Cardiac septum (tissue), 1 donor: ENCODE measurements around the gene DMD. TPM values are rescaled to one million over a fixed set of nuclear protein-coding genes. Genes with fewer than 3 reads are reported as not detected.

Experiments used
- DNase-seq: peaks from one replicate; pipeline ENCODE4 v3.0.0-alpha.2; 2020; ENCODE audit warnings: low spot score
- intact Hi-C: fragments of 100-400 bp; cut with DNase I; formaldehyde crosslinking; loops from one replicate; pipeline ENCODE4 v1.14.0; 2022
- total RNA-seq: library from RNA; stranded (reverse); fragmentation: NEBNext Ultra II Directional; extraction: Animal tissue kit (Norgen Biotek cat#: 25700); gene quantifications from one replicate; pipeline ENCODE4 v1.2.1, GENCODE V29; 2021
- donor health status: DM: no; HTN: no; CAD: no.

Gene DMD
- total RNA-seq, 1 donor from 2014 or later: 256 TPM

- intact Hi-C loops: no loop called here
- no peak for DNase-seq
Observed at GRCh38 chrX:31265383-31265782, 1946.0 kb downstream of the DMD start.

- intact Hi-C loops: no loop called here
- DNase-seq: no peak
Observed at GRCh38 chrX:31260351-31260750, 1951.0 kb downstream of the DMD start.

DNA sequence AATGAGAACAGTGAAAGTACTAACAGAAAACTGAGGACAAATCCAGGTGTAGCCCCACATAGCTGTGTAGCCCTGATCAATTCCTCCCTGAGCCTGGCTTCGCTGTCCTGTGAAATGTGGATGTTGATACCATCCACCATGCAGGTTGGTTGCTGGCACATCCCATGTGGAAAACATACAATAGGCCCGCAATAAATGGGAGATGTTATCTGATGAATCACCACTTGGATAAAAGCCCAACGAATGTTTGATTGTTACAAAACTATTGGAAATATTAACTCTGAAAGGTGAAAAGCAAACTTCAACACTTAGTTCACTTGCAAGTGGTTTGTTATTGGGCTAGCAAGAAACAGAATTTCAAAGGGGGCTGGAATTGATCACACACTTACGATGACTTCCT is 1953.2 kb downstream of the DMD start:
- DNase-seq: no peak
- intact Hi-C loops: no loop called here

GRCh38 chrX:31255310-31256033 is 1955.9 kb downstream of the DMD start:
- intact Hi-C loops: no loop called here
- DNase-seq: no peak

- intact Hi-C loops: no loop called here
- no peak for DNase-seq
Observed at GRCh38 chrX:31252133-31252532, 1959.2 kb downstream of the DMD start.

DNA sequence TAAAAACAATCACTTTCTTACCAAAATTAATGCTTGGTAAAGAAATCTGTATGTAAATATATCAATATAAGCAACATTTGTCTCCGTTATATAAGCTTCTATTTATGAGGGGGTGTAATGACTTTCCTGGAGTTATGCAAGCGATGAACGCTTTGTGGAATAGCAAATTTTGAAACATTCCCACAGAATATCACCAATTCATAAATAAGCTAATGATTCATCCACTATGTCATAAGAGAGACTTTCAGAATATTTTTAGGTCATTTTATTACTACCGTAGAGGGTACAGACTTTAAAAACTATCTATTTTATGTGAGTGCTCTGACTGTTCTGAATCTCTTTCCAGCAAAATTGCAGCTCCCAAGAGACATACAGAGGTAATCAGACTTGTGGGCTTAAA is 1960.0 kb downstream of the DMD start:
- intact Hi-C loops: no loop called here

DNA sequence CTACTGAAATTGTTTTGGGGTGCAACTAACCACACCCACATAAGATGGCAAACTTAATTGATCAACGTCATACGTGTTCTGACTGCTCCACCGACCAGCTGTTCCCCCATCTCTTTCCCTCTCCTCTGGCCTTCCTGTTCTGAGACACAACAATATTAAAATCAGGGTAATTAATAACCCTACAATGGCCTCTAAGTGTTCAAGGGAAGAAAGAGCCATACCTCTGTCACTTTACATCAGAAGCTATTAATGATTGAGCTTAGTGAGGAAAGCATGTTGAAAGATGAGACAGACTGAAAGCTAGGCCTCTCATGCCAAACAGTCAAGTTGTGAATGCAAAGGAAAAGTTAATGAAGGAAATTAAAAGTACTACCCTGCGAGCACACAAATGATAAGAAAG is 1965.6 kb downstream of the DMD start:
- no peak for DNase-seq
- intact Hi-C loops: no loop called here

More for the DNA sequence above, 1960.0 kb downstream of the DMD start:
- no peak for DNase-seq

DNA sequence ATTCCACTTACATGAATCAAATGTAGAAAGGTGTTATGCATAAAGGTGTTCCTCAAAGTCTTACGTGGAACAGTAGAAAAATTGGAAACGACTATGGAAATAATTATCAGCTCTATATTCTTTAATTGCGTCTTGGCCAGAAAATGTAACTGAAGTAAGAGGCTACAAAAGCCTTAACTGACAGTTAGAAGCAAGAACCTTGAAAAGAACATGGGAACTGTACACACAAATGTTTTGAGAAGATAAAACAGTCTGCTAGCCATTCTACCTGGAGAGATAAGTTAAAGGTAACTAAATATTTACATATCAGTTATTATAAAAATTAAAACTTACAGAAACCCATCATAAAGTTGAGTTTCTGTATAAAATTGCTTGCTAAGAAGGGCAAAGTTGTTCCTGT is 1967.5 kb downstream of the DMD start:
- intact Hi-C loops: no loop called here
- no peak for DNase-seq

DNA sequence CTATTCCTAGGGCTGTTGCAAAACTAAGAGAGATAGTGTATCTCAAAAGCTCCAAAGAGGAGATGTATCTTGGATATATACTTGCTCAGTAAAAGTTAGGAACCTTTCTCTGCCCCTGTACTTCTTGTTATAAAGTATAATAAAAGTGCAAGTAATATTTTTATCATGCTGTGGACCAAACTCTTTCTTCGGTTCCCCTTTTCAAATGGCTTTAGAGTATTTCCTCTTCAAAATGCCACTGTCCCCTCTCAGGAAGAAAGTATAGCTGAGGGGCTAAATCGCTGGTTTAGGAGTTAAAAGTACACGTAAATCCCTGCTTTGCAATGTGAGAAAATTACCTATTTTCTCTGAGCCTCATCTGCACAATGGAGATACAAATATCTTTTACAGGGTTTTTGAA is 1970.4 kb downstream of the DMD start:
- DNase-seq: no peak
- intact Hi-C loops: no loop called here

GRCh38 chrX:31237189-31237588 is 1974.2 kb downstream of the DMD start:
- no peak for DNase-seq
- intact Hi-C loops: no loop called here

DNA sequence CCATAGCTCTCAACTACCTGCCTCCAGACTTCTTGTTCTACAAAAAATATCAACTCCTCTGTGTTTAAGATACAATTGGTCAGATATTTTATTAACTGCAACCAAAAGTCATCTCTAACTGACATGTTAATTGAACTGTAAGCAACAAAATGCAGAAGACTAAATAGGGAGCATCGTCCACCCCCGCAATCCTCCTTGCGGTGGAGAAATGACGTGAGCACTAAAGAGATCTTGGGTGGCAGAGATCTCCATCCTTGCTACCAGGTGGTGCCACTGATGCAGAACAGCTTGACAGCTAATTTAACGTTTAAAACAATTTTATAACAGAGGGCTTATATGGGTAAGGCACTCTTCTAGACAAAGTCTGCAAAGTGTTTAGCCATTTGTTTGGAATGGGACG is 1975.1 kb downstream of the DMD start:
- intact Hi-C loops: no loop called here
- DNase-seq: no peak

DNA sequence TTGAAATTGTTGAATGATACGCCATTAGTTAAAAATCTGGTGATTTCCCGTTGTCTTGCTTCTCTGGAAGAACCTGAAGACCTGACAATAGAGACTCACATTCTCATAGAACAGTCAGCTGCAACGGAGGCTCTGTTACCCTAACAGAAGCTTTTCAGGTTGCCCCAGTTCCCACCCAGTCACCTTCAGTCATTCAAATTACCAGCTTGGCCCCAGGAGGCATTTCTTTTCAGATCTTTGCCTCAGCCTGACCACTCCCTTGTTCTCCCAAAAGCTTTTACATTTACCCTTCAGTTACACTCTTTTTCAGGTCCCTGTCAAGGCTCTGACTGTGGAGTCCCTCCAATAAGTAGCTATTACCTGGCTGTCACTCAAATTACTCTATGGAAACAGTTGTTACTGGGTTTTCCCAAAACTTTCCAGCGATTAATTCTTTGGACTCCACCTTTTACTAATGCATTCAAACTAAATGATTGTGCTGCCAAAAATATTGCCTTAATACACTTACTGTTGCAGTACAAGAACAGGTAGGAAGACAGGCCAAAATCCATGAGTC is 1977.3 kb downstream of the DMD start:
- intact Hi-C loops: no loop called here
- DNase-seq: no peak

GRCh38 chrX:31232506-31232905 is 1978.8 kb downstream of the DMD start:
- intact Hi-C loops: no loop called here
- no peak for DNase-seq

DNA sequence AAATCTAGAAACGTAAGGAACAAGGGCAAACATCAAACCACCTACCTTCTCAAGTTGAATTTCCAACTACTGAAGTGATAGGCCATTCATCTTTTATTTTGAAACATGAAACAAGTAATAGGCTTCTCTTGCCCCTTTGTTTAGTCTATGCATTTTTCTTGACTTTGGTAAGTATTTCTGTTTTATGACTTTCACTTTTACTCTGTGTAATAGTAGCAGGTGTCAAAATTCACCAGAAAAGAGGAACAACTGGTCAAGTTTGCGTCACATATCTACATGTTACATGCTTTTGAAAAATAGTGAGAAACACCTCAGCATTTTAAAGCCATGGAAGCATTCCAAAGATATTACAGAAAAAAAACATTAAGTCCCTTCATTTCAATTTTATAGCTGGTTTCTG is 1982.4 kb downstream of the DMD start:
- intact Hi-C loops: no loop called here
- DNase-seq: no peak

DNA sequence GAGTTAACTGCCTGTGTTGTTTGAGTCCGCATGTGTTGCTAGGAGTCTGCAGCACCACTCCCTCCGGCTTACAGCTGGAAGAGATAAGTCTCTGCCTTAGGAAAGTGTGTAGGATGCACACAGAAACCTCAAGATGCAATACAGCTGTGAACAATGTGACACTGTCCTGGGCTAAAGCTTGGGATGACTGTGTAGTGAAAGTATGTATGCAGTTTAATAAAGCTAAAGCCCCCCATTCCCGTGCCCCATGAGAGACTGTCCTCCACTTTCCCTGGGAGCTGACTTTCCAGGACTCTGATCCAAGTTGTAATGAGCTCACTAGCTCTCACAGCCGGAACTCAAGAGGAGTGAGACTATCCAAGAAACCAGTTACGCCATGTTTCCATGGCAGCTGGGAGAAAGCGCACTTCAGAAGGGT is 1982.9 kb downstream of the DMD start:
- intact Hi-C loops: no loop called here
- no peak for DNase-seq

- intact Hi-C loops: no loop called here
- DNase-seq: no peak
Observed at GRCh38 chrX:31227250-31227649, 1984.1 kb downstream of the DMD start.

- intact Hi-C loops: no loop called here
- DNase-seq: no peak
Observed at GRCh38 chrX:31225819-31226218, 1985.5 kb downstream of the DMD start.

- DNase-seq: no peak
- intact Hi-C loops: no loop called here
Observed at GRCh38 chrX:31224381-31225012, 1986.9 kb downstream of the DMD start.

DNA sequence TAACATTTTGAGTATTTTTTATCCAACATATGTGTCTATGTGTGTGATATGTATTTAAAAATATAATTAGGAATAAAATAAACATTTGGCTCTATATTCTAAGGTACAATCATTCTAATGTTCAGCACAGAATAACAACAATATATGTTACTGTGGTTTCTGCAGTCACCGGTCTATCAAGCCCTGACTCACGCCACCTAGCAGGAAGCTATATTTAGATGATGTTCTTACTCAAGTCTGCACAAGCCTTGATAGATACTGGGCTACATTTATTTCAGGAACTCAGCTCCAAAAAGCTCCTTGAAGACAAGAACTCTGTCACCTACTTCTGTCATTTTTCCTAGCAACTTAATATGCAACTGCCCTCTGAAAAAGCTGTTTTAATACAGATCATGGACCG is 1987.5 kb downstream of the DMD start:
- intact Hi-C loops: no loop called here
- no peak for DNase-seq

- DNase-seq: no peak
- intact Hi-C loops: no loop called here
Observed at GRCh38 chrX:31222946-31223345, 1988.4 kb downstream of the DMD start.

DNA sequence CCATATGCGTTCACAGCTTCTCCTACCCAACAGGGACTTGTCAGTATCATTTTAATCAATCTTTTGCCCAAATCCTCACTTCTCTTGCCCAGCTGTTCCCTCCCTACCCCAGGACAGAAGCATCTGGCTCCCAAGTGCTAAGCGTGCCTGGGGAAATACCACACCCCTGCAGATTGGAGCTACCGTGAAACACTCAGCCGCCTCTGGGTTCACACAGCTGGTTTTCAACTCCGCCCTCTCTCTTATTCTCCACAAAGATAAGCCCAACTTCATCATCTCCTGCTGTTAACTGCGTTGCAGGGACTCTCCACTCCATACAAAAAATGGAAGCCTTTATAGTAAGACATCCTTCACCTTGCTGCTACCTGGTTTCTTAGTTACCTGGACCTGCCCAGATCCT is 1992.2 kb downstream of the DMD start:
- no peak for DNase-seq
- intact Hi-C loops: loop anchor here (10.0 kb wide), 1 partner anchor 436 kb away; no protein-coding TSS in a partner anchor
